ENCODE results near the gene SLC12A8. TPM values are rescaled to one million over a fixed set of nuclear protein-coding genes. Genes with fewer than 3 reads are reported as not detected.

SLC12A8 gene
- total and polyA plus RNA-seq, 2 experiments from 2014 or later: 6.9 to 15.9 TPM

GRCh38 chr3:125219261-125219701 lies 6.7 kb upstream of the SLC12A8 start:
- H3K4me2 ChIP-seq: no peak overlapping the region

More at GRCh38 chr3:125219261-125219701, 6.7 kb upstream of the SLC12A8 start:
- H3K27me3 Mint-ChIP-seq (ENCODE audit: insufficient read depth, low read depth, poor library complexity): peaks cover 1% of the 10 kb centered on the region
- H4K20me1 ChIP-seq (replicated peaks; ENCODE audit: insufficient read depth): no peaks in the 10 kb centered on the region
- no peaks in the 10 kb centered on the region for H3K9me2 ChIP-seq (ENCODE audit: insufficient read depth)
- no peaks in the 10 kb centered on the region for H3K79me2 ChIP-seq (replicated peaks; ENCODE audit: insufficient read depth)
- no peak overlapping the region for H3K27ac ChIP-seq (ENCODE audit: low read depth)
- H3K27ac Mint-ChIP-seq: no peak overlapping the region
- H3K4me3 ChIP-seq: no peak overlapping the region
- peak; percentile 85 for ATAC-seq
- no peak overlapping the region; the same call in 2 of the 3 replicates for H3K4me3 Mint-ChIP-seq
- no peak overlapping the region for H2AFZ ChIP-seq
- peaks cover 20% of the 10 kb centered on the region for H3K4me1 Mint-ChIP-seq
- DNase-seq (ENCODE audit: low spot score): peak; percentile 31
- H3K27me3 ChIP-seq (ENCODE audit: insufficient read depth): no peaks in the 10 kb centered on the region
- H3K36me3 Mint-ChIP-seq (ENCODE audit: low read depth): no peaks in the 10 kb centered on the region
- H3K4me1 ChIP-seq (ENCODE audit: insufficient read depth): peaks cover 18% of the 10 kb centered on the region
- H3K36me3 ChIP-seq (ENCODE audit: insufficient read depth): no peaks in the 10 kb centered on the region
- no peaks in the 10 kb centered on the region for H3K9me3 Mint-ChIP-seq
- TF ChIP-seq EZH2 (IDR thresholded peaks at IDR 0.05; ENCODE audit: low read depth, unreplicated experiment) (no peak), ZNF331 (CRISPR knock-in tag; IDR thresholded peaks at IDR 0.05; ENCODE audit: low read depth) (no peak), CTCF (conservative IDR thresholded peaks at IDR 0.05; ENCODE audit: low read depth in 2 of 2) (no peak), NANOG (IDR thresholded peaks at IDR 0.05; ENCODE audit: borderline replicate concordance) (no peak), CREB1 (CRISPR knock-in tag; IDR thresholded peaks at IDR 0.05; ENCODE audit: low read depth) (no peak), JUNB (IDR thresholded peaks at IDR 0.05; ENCODE audit: unreplicated experiment) (no peak), STAT1 (IDR thresholded peaks at IDR 0.05; ENCODE audit: unreplicated experiment) (no peak), POLR2AphosphoS5 (IDR thresholded peaks at IDR 0.05; ENCODE audit: low read depth) (no peak), ZNF114 (CRISPR knock-in tag; IDR thresholded peaks at IDR 0.05) (no peak)
- TF ChIP-seq, protein P1, sequence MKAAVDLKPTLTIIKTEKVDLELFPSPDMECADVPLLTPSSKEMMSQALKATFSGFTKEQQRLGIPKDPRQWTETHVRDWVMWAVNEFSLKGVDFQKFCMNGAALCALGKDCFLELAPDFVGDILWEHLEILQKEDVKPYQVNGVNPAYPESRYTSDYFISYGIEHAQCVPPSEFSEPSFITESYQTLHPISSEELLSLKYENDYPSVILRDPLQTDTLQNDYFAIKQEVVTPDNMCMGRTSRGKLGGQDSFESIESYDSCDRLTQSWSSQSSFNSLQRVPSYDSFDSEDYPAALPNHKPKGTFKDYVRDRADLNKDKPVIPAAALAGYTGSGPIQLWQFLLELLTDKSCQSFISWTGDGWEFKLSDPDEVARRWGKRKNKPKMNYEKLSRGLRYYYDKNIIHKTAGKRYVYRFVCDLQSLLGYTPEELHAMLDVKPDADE (IDR thresholded peaks at IDR 0.05): no peak
- TF ChIP-seq, protein P2, sequence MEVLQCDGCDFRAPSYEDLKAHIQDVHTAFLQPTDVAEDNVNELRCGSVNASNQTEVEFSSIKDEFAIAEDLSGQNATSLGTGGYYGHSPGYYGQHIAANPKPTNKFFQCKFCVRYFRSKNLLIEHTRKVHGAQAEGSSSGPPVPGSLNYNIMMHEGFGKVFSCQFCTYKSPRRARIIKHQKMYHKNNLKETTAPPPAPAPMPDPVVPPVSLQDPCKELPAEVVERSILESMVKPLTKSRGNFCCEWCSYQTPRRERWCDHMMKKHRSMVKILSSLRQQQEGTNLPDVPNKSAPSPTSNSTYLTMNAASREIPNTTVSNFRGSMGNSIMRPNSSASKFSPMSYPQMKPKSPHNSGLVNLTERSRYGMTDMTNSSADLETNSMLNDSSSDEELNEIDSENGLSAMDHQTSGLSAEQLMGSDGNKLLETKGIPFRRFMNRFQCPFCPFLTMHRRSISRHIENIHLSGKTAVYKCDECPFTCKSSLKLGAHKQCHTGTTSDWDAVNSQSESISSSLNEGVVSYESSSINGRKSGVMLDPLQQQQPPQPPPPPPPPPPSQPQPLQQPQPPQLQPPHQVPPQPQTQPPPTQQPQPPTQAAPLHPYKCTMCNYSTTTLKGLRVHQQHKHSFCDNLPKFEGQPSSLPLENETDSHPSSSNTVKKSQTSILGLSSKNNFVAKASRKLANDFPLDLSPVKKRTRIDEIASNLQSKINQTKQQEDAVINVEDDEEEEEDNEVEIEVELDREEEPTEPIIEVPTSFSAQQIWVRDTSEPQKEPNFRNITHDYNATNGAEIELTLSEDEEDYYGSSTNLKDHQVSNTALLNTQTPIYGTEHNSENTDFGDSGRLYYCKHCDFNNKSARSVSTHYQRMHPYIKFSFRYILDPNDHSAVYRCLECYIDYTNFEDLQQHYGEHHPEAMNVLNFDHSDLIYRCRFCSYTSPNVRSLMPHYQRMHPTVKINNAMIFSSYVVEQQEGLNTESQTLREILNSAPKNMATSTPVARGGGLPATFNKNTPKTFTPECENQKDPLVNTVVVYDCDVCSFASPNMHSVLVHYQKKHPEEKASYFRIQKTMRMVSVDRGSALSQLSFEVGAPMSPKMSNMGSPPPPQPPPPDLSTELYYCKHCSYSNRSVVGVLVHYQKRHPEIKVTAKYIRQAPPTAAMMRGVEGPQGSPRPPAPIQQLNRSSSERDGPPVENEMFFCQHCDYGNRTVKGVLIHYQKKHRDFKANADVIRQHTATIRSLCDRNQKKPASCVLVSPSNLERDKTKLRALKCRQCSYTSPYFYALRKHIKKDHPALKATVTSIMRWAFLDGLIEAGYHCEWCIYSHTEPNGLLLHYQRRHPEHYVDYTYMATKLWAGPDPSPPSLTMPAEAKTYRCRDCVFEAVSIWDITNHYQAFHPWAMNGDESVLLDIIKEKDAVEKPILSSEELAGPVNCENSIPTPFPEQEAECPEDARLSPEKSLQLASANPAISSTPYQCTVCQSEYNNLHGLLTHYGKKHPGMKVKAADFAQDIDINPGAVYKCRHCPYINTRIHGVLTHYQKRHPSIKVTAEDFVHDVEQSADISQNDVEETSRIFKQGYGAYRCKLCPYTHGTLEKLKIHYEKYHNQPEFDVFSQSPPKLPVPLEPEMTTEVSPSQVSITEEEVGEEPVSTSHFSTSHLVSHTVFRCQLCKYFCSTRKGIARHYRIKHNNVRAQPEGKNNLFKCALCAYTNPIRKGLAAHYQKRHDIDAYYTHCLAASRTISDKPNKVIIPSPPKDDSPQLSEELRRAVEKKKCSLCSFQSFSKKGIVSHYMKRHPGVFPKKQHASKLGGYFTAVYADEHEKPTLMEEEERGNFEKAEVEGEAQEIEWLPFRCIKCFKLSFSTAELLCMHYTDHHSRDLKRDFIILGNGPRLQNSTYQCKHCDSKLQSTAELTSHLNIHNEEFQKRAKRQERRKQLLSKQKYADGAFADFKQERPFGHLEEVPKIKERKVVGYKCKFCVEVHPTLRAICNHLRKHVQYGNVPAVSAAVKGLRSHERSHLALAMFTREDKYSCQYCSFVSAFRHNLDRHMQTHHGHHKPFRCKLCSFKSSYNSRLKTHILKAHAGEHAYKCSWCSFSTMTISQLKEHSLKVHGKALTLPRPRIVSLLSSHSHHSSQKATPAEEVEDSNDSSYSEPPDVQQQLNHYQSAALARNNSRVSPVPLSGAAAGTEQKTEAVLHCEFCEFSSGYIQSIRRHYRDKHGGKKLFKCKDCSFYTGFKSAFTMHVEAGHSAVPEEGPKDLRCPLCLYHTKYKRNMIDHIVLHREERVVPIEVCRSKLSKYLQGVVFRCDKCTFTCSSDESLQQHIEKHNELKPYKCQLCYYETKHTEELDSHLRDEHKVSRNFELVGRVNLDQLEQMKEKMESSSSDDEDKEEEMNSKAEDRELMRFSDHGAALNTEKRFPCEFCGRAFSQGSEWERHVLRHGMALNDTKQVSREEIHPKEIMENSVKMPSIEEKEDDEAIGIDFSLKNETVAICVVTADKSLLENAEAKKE (CRISPR knock-in tag; IDR thresholded peaks at IDR 0.05): no peak
- 0 out of 2 replicates have a peak, but pooled peaks cover 7% of the 10 kb centered on the region for H3F3A ChIP-seq (replicated peaks; ENCODE audit: low read depth)
